Measurements from ENCODE around the gene MMEL1.

DNA sequence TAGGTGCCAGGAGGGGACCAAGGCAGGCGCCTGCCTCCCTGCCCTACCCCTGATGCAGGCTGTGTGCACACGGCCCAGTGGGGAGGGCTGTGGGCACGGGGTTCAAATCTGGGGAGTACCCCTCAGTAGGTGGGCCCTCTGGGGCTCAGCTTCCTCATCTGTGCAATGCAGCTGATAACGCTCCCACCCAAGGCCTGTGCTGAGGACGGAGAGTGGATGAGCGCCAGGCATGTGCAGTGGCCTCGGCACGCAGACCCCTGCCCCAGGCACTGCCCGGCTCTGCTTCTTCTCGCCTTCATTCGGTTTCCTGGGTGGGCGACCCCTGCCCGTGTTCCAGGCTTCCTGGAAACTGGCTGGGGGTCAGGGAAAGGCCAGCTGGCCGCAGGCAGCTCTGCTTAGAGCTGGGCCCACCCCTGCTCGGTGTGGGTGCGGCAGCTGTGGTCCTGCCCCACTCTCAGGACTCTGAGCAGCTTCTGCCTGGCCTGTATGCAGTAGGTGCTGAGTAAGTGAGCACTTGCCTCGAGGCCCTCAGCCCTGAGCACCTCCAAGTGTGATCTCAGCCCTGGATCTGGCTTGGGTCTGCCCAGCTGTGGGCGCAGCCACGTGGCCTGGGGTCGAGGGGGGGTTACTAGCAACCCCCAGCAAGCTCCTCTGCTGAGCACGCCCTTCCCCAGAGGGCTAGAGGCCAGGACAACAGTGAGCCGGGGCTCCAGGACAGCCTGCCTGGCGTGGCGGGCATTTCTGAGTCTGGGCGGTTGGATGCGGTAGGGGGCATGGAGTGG, 88.5 kb downstream of the MMEL1 start:
- TF ChIP-seq, protein P1, sequence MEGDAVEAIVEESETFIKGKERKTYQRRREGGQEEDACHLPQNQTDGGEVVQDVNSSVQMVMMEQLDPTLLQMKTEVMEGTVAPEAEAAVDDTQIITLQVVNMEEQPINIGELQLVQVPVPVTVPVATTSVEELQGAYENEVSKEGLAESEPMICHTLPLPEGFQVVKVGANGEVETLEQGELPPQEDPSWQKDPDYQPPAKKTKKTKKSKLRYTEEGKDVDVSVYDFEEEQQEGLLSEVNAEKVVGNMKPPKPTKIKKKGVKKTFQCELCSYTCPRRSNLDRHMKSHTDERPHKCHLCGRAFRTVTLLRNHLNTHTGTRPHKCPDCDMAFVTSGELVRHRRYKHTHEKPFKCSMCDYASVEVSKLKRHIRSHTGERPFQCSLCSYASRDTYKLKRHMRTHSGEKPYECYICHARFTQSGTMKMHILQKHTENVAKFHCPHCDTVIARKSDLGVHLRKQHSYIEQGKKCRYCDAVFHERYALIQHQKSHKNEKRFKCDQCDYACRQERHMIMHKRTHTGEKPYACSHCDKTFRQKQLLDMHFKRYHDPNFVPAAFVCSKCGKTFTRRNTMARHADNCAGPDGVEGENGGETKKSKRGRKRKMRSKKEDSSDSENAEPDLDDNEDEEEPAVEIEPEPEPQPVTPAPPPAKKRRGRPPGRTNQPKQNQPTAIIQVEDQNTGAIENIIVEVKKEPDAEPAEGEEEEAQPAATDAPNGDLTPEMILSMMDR (IDR thresholded peaks at IDR 0.05; ENCODE audit: poor library complexity, severe bottlenecking) = no peak
- TF ChIP-seq EP300 (conservative IDR thresholded peaks at IDR 0.05; ENCODE audit: poor library complexity, severe bottlenecking) (no peak), EZH2 (IDR thresholded peaks at IDR 0.05; ENCODE audit: borderline replicate concordance, insufficient read depth, low read length, poor library complexity, severe bottlenecking) (no peak)
